K562 (cell line): ENCODE data around the gene TMEM234. TPM values are rescaled to one million over a fixed set of nuclear protein-coding genes. Genes with fewer than 3 reads are reported as not detected.

ENCODE experiments used
- ATAC-seq: fragments of 200-7000 bp; cut with Tn5 transposase; 3 replicates; pipeline ENCODE4 v1.9.1; 2020; ENCODE audit warnings: moderate library complexity
- BruUV-seq: library from RNA; stranded (reverse); fragments of 400-500 nt; replicated peaks from 2 replicates; lab custom pipeline; 2021; lab: Mats Ljungman, UMichigan
- CTCF ChIA-PET: fragments of 300-600 bp; formaldehyde crosslinking; extraction: SDS; loops from one replicate; lab custom pipeline; 2021; ENCODE audit warnings: low intra/inter-chr PET ratio; lab: Yijun Ruan, JAX
- POLR2A ChIA-PET: fragments of 300-600, 350-650 bp; sonication (Branson Sonifier 250); formaldehyde crosslinking; extraction: SDS; loops from one replicate; lab custom pipeline; 2021; ENCODE audit warnings: antibody characterized with exemption, inconsistent platforms; lab: Yijun Ruan, JAX
- DNase-seq, 4 experiments: peaks; one replicate each; pipeline versions ENCODE4 v3.0.0 to v3.0.0-alpha.2; 2011 to 2018; ENCODE audit warnings: low spot score in 3 of 4, mixed read lengths in 3 of 4; ENCODE audit errors: extremely low read depth in 1 of 4
- FAIRE-seq: peaks from 2 replicates; lab custom pipeline; 2011; peaks lifted over from hg19 to GRCh38; lab: Jason Lieb, UNC
- H2AFZ ChIP-seq: 2 replicates; pipeline ENCODE4 v1.6.0; 2011; ENCODE audit warnings: low read depth, low read length, control low read depth, inconsistent platforms
- H3K27ac ChIP-seq: fragments of 200-600 bp; 3 replicates; pipeline ENCODE4 v1.8.0; 2011; ENCODE audit warnings: low read depth, mild to moderate bottlenecking, control low read depth, inconsistent platforms, low read length, moderate library complexity, mixed read lengths; ENCODE audit errors: extremely low read depth
- H3K27me3 ChIP-seq, 2 experiments: fragments of 300-600 bp in 1 of 2; 2 replicates in 1 of 2; 3 replicates in 1 of 2; pipeline versions ENCODE4 v1.6.0 to v1.8.0; 2011; ENCODE audit warnings: inconsistent platforms in 2 of 2, low read length in 2 of 2, mild to moderate bottlenecking in 1 of 2, mixed read lengths in 1 of 2, moderate library complexity in 1 of 2; ENCODE audit not compliant: control insufficient read depth in 2 of 2, insufficient read depth in 2 of 2
- H3K36me3 ChIP-seq: fragments of 300-600 bp; 3 replicates; pipeline ENCODE4 v1.8.0; 2011; ENCODE audit warnings: mild to moderate bottlenecking, low read length, inconsistent platforms; ENCODE audit not compliant: control insufficient read depth, insufficient read depth
- H3K4me1 ChIP-seq, 2 experiments: fragments of 200-600 bp in 1 of 2; replicated peaks in 1 of 2; 2 replicates in 1 of 2; 3 replicates in 1 of 2; pipeline versions ENCODE4 v1.5.1 to v1.8.0; 2011; ENCODE audit warnings: inconsistent platforms in 2 of 2, low read length in 2 of 2, mild to moderate bottlenecking in 1 of 2, mixed read lengths in 1 of 2, moderate library complexity in 1 of 2; ENCODE audit not compliant: control insufficient read depth in 2 of 2, insufficient read depth in 2 of 2
- H3K4me2 ChIP-seq: 2 replicates; pipeline ENCODE4 v1.6.1; 2011; ENCODE audit warnings: low read length, control low read depth, inconsistent platforms, mixed read lengths; ENCODE audit not compliant: insufficient read depth
- H3K4me3 ChIP-seq: fragments of 200-600 bp; sonication (generic), shearing (Covaris generic); 2 replicates; pipeline ENCODE4 v1.5.1; 2016; ENCODE audit warnings: control low read depth, inconsistent platforms
- H3K79me2 ChIP-seq: fragments of 200-600 bp; 3 replicates; pipeline ENCODE4 v1.8.0; 2011; ENCODE audit warnings: low read length, inconsistent platforms; ENCODE audit not compliant: control insufficient read depth, insufficient read depth
- H3K9ac ChIP-seq, 2 experiments: 2 replicates each; pipeline versions ENCODE4 v1.6.0 to v1.6.1; 2011; ENCODE audit warnings: low read depth in 2 of 2, low read length in 2 of 2, control low read depth in 1 of 2, inconsistent platforms in 1 of 2, mild to moderate bottlenecking in 1 of 2, mixed read lengths in 1 of 2; ENCODE audit not compliant: insufficient read depth in 1 of 2
- H3K9me1 ChIP-seq: one replicate; pipeline ENCODE4 v1.6.0; 2011; ENCODE audit warnings: inconsistent platforms, mild to moderate bottlenecking, low read length, moderate library complexity; ENCODE audit not compliant: control insufficient read depth, insufficient read depth
- H3K9me3 ChIP-seq: replicated peaks from 2 replicates; pipeline ENCODE4 v1.5.1; 2011; ENCODE audit warnings: low read depth, low read length, inconsistent platforms; ENCODE audit not compliant: control insufficient read depth, insufficient read depth
- H4K20me1 ChIP-seq: replicated peaks from 2 replicates; pipeline ENCODE4 v1.6.1; 2011; ENCODE audit warnings: low read length, inconsistent platforms, mixed read lengths; ENCODE audit not compliant: control insufficient read depth, insufficient read depth
- CREB1 ChIP-seq, 2 experiments: sonication (generic) in 1 of 2; formaldehyde crosslinking in 1 of 2; IDR thresholded peaks; 2 replicates each; pipeline versions ENCODE4 v1.6.1 to v1.8.0; 2012 to 2022; ENCODE audit warnings: inconsistent platforms in 1 of 2, mild to moderate bottlenecking in 1 of 2, missing genetic modification reagents in 1 of 2, moderate library complexity in 1 of 2
- WGBS: fragments of 100-300 bp; shearing (Covaris generic); methylation state at CpG from one replicate; pipeline ENCODE4 v1.1.6; 2016; ENCODE audit warnings: low coverage, mixed read lengths; ENCODE audit not compliant: insufficient coverage; ENCODE audit errors: missing lambda C conversion rate; 5-methylcytosine and 5-hydroxymethylcytosine counted together
- in situ Hi-C: fragments of 300-500 bp; cut with MboI; formaldehyde crosslinking; loops from 4 replicates; pipeline ENCODE4 v1.15.0; 2018; ENCODE audit warnings: inconsistent platforms, mixed read lengths
- intact Hi-C: fragments of 100-400 bp; cut with micrococcal nuclease; formaldehyde crosslinking; loops from 2 replicates; pipeline ENCODE4 v1.14.2; 2022
- polyA plus RNA-seq, 8 experiments: library from polyadenylated mRNA; depleted of rRNA in 4 of 8; stranded (reverse) in 5 of 8; unstranded in 3 of 8; fragments of >200 nt; fragmentation: Nextera tagmentation in 2 of 8; fragmentation: Illumina TruSeq in 1 of 8; extraction: Ambion mirVana in 2 of 8; extraction: Trizol in 1 of 8; gene quantifications; 2 replicates each; pipeline versions ENCODE4 v1.2.1 to v1.2.3, GENCODE V29; 2011 to 2014; ENCODE audit warnings: inconsistent platforms in 1 of 8, missing spikeins in 1 of 8
- total RNA-seq, 7 experiments: library from RNA; depleted of rRNA in 6 of 7; stranded (reverse); fragments of >200 nt in 6 of 7; fragmentation: Illumina TruSeq in 2 of 7; extraction: Trizol in 2 of 7; gene quantifications; 2 replicates each; pipeline versions ENCODE4 v1.2.1 to v1.2.3, GENCODE V29; 2011 to 2021; ENCODE audit warnings: low replicate concordance in 1 of 7
- TF ChIP-seq, protein P1 (sequence below): fragments of 450-650 bp; IDR thresholded peaks from 2 replicates; pipeline ENCODE4 v1.6.1; 2016; ENCODE audit warnings: mild to moderate bottlenecking, moderate library complexity
- TF ChIP-seq, protein P2 (sequence below), 2 experiments: IDR thresholded peaks; 2 replicates each; pipeline ENCODE4 v1.6.1; 2011; ENCODE audit warnings: borderline replicate concordance in 1 of 2, control low read depth in 1 of 2, low read depth in 1 of 2, low read length in 1 of 2, mild to moderate bottlenecking in 1 of 2, mixed read lengths in 1 of 2, moderate library complexity in 1 of 2; ENCODE audit not compliant: insufficient read depth in 1 of 2, insufficient read length in 1 of 2, poor library complexity in 1 of 2, severe bottlenecking in 1 of 2; ENCODE audit errors: extremely low read depth in 1 of 2
- TF ChIP-seq, protein P3 (sequence below), 2 experiments: fragments of 450-650 bp in 1 of 2; sonication (generic) in 1 of 2; formaldehyde crosslinking in 1 of 2; IDR thresholded peaks in 1 of 2; conservative IDR thresholded peaks in 1 of 2; 2 replicates each; pipeline versions ENCODE4 v1.6.1 to v1.8.1; 2016 to 2023; ENCODE audit warnings: mild to moderate bottlenecking in 2 of 2, moderate library complexity in 2 of 2, inconsistent platforms in 1 of 2, missing genetic modification reagents in 1 of 2

Gene TMEM234
- total and polyA plus RNA-seq, 9 of the 15 experiments (the other 6 are each of a cell fraction or from before 2014, with no cell fraction given): 5.0 to 12.9 (median 7.6) TPM

DNA sequence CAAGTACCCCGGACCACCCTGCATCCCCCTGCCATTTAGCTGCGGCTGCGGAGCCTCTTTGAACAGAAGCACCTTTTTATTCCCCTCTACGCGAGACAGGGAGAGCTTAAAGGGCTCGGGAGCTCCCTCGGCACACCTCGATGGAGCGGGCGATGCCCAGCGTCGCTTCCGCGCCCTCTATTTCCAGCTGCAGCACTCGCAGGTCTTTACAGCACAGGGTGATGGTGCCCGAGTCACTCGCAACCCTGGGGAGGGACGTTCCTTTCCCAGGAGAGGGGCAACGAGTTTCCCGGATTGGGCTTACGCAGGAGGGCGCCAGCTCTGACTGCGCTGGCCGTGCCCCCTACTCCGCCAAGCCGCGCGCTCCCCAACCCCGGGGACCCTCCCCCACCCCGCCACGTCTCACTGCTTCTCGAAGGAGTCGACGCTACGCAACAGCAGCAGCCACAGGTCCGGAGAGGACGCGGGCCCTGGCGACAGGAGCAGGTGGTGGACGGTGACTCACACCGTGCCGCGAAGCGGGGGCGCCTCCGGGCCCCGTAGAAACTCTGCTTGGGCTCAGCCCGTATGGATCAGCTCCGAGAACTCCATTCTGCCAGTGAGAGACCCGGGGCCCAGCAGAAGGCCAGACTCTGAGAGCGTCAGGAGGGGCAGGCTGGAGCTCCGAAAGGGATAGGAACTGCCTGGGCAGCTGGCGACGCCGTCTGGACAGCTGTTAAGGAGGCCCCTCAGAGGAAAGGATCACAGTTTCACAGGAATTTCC is 19.0 kb upstream of the TMEM234 start:
- peak overlapping the region; percentile 24 to 65 for H3K9ac ChIP-seq
- H4K20me1 ChIP-seq: no peaks in the 10 kb centered on the region
- H3K4me2 ChIP-seq: peak overlapping the region; percentile 32
- peak overlapping the region; percentile 77 for H2AFZ ChIP-seq
- ChIA-PET POLR2A (interaction anchor here (0.7 to 1.3 kb wide), 4 partner anchors 9 to 51 kb away, joined by 3 to 6 read pairs (median 4); no protein-coding TSS in a partner anchor), CTCF (no interaction called here)
- H3K36me3 ChIP-seq: no peaks in the 10 kb centered on the region
- peak overlapping the region; percentile 12; the same call in 2 of the 3 replicates for H3K27ac ChIP-seq
- no TSS peak for BruUV-seq
- H3K4me3 ChIP-seq: no peak overlapping the region
- ATAC-seq: peak; percentile 79
- no peaks in the 10 kb centered on the region for H3K9me3 ChIP-seq
- H3K4me1 ChIP-seq: peaks cover 15 to 21% of the 10 kb centered on the region in 2 experiments; a peak in 4 of 5 replicates
- peak; percentile 48 for FAIRE-seq
- no peaks in the 10 kb centered on the region for H3K27me3 ChIP-seq
- DNase-seq: peak; percentile 64 to 67 (median 64)
- H3K79me2 ChIP-seq: no peaks in the 10 kb centered on the region
- in situ Hi-C loops: no loop called here
- H3K9me1 ChIP-seq: no peaks in the 10 kb centered on the region
- intact Hi-C loops: no loop called here
- WGBS: 55% methylated on average over 39 of the region's 55 CpGs
- TF ChIP-seq, protein P1, sequence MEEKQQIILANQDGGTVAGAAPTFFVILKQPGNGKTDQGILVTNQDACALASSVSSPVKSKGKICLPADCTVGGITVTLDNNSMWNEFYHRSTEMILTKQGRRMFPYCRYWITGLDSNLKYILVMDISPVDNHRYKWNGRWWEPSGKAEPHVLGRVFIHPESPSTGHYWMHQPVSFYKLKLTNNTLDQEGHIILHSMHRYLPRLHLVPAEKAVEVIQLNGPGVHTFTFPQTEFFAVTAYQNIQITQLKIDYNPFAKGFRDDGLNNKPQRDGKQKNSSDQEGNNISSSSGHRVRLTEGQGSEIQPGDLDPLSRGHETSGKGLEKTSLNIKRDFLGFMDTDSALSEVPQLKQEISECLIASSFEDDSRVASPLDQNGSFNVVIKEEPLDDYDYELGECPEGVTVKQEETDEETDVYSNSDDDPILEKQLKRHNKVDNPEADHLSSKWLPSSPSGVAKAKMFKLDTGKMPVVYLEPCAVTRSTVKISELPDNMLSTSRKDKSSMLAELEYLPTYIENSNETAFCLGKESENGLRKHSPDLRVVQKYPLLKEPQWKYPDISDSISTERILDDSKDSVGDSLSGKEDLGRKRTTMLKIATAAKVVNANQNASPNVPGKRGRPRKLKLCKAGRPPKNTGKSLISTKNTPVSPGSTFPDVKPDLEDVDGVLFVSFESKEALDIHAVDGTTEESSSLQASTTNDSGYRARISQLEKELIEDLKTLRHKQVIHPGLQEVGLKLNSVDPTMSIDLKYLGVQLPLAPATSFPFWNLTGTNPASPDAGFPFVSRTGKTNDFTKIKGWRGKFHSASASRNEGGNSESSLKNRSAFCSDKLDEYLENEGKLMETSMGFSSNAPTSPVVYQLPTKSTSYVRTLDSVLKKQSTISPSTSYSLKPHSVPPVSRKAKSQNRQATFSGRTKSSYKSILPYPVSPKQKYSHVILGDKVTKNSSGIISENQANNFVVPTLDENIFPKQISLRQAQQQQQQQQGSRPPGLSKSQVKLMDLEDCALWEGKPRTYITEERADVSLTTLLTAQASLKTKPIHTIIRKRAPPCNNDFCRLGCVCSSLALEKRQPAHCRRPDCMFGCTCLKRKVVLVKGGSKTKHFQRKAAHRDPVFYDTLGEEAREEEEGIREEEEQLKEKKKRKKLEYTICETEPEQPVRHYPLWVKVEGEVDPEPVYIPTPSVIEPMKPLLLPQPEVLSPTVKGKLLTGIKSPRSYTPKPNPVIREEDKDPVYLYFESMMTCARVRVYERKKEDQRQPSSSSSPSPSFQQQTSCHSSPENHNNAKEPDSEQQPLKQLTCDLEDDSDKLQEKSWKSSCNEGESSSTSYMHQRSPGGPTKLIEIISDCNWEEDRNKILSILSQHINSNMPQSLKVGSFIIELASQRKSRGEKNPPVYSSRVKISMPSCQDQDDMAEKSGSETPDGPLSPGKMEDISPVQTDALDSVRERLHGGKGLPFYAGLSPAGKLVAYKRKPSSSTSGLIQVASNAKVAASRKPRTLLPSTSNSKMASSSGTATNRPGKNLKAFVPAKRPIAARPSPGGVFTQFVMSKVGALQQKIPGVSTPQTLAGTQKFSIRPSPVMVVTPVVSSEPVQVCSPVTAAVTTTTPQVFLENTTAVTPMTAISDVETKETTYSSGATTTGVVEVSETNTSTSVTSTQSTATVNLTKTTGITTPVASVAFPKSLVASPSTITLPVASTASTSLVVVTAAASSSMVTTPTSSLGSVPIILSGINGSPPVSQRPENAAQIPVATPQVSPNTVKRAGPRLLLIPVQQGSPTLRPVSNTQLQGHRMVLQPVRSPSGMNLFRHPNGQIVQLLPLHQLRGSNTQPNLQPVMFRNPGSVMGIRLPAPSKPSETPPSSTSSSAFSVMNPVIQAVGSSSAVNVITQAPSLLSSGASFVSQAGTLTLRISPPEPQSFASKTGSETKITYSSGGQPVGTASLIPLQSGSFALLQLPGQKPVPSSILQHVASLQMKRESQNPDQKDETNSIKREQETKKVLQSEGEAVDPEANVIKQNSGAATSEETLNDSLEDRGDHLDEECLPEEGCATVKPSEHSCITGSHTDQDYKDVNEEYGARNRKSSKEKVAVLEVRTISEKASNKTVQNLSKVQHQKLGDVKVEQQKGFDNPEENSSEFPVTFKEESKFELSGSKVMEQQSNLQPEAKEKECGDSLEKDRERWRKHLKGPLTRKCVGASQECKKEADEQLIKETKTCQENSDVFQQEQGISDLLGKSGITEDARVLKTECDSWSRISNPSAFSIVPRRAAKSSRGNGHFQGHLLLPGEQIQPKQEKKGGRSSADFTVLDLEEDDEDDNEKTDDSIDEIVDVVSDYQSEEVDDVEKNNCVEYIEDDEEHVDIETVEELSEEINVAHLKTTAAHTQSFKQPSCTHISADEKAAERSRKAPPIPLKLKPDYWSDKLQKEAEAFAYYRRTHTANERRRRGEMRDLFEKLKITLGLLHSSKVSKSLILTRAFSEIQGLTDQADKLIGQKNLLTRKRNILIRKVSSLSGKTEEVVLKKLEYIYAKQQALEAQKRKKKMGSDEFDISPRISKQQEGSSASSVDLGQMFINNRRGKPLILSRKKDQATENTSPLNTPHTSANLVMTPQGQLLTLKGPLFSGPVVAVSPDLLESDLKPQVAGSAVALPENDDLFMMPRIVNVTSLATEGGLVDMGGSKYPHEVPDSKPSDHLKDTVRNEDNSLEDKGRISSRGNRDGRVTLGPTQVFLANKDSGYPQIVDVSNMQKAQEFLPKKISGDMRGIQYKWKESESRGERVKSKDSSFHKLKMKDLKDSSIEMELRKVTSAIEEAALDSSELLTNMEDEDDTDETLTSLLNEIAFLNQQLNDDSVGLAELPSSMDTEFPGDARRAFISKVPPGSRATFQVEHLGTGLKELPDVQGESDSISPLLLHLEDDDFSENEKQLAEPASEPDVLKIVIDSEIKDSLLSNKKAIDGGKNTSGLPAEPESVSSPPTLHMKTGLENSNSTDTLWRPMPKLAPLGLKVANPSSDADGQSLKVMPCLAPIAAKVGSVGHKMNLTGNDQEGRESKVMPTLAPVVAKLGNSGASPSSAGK: peak; percentile 96
- TF ChIP-seq, protein P2, sequence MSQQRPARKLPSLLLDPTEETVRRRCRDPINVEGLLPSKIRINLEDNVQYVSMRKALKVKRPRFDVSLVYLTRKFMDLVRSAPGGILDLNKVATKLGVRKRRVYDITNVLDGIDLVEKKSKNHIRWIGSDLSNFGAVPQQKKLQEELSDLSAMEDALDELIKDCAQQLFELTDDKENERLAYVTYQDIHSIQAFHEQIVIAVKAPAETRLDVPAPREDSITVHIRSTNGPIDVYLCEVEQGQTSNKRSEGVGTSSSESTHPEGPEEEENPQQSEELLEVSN (IDR thresholded peaks at IDR 0.05; ENCODE audit: borderline replicate concordance in 1 of 2, extremely low read depth in 1 of 2, insufficient read depth in 1 of 2, insufficient read length in 1 of 2, low read depth in 1 of 2, low read length in 1 of 2, poor library complexity in 1 of 2, severe bottlenecking in 1 of 2): peak; percentile 82 to 96
- TF ChIP-seq CREB1 (IDR thresholded peaks at IDR 0.05) (peak; percentile 40; the same call in 1 of the 2 replicates), CREB1 (CRISPR knock-in tag; IDR thresholded peaks at IDR 0.05) (peak; percentile 38; the same call in 1 of the 2 replicates)
- TF ChIP-seq, protein P3, sequence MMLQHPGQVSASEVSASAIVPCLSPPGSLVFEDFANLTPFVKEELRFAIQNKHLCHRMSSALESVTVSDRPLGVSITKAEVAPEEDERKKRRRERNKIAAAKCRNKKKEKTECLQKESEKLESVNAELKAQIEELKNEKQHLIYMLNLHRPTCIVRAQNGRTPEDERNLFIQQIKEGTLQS (IDR thresholded peaks at IDR 0.05): peak; percentile 89
- TF ChIP-seq, protein P3 (CRISPR knock-in tag; conservative IDR thresholded peaks at IDR 0.05): no peak
